OCI-LY3 (cell line): ENCODE results near the gene XPO5.

ENCODE experiments used
- EZH2phosphoT487 ChIP-seq: fragments of 200-600 bp; shearing (Covaris generic); IDR thresholded peaks from 2 replicates; pipeline ENCODE4 v1.6.1; 2018; ENCODE audit warnings: antibody characterized with exemption, mixed run types, low read depth
- TF ChIP-seq, protein P1 (sequence below): fragments of 200-600, 300-600 bp; sonication (generic); IDR thresholded peaks from 2 replicates; pipeline ENCODE4 v1.5.1; 2014; ENCODE audit warnings: antibody characterized with exemption, low read length, low read depth

DNA sequence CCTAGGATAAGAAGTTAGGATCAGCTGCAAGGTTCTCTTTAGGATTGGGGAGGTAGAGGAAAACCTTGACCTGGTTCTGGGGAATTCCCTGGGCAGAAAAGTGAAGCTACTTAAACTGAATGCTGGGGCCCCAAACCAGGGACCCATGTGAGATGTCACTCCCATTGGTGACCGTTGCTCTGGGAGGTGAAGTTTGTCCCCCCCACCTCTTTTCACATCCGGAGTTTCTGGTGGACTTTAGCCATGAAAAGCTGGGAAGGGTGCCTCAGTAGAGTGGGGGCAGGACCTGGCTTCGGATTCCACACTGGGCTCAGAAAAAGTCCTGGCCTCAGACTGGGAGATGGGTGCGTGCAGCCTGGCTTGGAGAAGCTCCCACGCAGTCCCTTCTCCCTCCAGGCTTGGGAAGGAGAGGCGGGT is 85.3 kb downstream of the XPO5 start:
- TF ChIP-seq, protein P1, sequence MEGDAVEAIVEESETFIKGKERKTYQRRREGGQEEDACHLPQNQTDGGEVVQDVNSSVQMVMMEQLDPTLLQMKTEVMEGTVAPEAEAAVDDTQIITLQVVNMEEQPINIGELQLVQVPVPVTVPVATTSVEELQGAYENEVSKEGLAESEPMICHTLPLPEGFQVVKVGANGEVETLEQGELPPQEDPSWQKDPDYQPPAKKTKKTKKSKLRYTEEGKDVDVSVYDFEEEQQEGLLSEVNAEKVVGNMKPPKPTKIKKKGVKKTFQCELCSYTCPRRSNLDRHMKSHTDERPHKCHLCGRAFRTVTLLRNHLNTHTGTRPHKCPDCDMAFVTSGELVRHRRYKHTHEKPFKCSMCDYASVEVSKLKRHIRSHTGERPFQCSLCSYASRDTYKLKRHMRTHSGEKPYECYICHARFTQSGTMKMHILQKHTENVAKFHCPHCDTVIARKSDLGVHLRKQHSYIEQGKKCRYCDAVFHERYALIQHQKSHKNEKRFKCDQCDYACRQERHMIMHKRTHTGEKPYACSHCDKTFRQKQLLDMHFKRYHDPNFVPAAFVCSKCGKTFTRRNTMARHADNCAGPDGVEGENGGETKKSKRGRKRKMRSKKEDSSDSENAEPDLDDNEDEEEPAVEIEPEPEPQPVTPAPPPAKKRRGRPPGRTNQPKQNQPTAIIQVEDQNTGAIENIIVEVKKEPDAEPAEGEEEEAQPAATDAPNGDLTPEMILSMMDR, result no peak
- TF ChIP-seq EZH2phosphoT487, result no peak
